ENCODE measurements around the gene NRP2.
A peak's percentile ranks its signal among the peaks of the same experiment; 100 is the strongest.

NRP2 gene

DNA sequence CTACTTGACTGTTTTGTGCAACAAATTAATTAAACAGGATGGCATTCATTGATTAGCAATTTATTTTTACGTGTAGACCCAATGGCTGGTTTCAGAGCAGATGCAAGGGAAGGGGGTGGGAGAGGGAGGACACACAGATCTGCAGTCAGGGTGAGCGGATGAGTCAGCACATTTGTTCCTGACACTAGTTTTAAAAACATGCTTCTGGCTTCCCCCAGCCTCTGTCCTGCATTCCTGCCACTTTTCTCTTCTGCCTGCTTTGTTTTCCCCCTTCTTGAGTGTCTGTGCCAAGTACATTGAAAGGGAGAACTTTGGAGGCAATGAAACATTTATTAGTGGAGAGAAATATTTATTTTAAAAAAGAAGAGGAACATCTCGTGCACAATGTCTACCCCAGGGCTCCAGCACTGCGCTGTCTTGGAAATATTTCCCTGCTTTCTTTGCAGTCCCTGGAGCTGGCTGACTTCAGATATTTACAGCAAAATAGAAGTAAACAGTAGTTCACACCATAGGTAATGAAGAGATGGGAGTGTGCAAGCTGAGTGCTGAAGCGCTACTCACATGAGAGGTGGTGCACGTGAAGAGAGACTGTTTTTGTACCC lies 52.2 kb downstream of the NRP2 start:
- DNase-seq: peak; percentile 45

DNA sequence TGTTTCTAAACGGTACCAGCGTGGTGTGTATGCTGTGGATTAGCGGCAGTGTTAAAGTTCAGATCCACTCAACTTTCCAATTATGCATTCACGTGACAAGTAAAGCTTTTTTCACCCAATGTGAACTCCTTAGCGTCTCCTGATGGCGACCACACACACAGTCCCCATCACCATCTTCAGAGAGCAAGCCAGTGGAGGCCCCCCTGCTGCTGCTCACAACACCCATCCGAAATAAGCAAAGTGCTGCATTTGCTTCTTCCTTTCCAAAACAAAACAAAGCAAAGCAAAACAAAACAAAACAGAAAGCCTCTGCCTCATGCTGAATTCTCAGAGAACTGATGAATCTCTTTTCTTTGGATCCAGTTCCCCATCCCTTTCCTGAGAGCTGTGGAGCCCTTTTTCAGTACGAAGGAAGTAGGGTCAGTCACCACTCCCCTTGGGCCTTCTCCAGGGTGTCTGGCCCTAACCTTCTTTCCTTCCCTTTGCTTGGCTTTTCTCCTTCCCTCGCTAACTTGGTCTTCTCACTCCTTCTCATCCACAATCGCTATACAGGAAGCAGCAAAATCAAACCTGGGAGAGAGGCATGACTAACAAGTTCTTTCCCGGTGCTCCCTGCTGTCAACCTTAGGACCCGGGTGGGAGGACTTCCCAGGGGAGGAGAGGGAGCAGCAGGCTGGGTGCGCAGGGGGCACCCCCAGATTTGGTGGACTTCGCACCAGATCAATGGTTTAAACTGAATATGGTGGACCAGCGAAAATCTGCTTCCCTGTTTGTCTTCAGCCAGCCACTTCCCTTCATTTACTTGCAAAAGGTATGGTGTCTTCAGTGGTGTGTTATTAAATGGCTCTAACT lies 56.0 kb downstream of the NRP2 start:
- no peak for DNase-seq

DNA sequence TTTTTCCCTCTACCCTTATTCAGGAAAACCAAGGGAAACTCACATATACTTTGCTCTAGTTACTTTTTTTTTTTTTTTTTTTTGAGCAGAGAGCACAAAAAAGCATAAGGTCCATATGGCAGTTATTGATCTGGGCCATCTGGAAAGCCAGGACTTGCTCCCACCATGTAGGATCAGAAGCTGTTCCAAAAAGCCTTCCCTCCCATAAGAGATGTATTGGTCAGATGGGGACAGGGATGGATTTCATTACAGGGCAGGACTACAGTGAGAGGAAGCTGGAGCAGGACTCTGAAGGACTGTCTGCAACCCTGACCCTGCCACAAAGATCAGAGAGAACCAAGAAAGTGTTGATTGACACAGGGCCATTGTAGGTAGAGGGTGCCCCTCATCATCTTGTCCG lies 57.3 kb downstream of the NRP2 start:
- DNase-seq: no peak

DNA sequence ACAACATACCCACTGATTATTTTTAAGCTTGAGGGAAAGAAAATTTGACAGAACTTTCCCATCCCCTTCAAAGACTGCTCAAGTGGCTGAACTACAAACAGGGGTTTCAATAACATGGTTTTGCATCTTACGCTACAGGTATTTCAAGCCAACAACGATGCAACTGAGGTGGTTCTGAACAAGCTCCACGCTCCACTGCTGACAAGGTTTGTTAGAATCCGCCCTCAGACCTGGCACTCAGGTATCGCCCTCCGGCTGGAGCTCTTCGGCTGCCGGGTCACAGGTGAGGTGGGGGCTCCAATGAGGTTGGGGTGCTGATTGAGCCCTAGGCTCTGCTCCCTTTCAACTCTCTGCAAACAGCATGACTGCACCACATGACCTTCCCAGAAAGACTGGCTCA lies 58.1 kb downstream of the NRP2 start:
- no peak for DNase-seq

DNA sequence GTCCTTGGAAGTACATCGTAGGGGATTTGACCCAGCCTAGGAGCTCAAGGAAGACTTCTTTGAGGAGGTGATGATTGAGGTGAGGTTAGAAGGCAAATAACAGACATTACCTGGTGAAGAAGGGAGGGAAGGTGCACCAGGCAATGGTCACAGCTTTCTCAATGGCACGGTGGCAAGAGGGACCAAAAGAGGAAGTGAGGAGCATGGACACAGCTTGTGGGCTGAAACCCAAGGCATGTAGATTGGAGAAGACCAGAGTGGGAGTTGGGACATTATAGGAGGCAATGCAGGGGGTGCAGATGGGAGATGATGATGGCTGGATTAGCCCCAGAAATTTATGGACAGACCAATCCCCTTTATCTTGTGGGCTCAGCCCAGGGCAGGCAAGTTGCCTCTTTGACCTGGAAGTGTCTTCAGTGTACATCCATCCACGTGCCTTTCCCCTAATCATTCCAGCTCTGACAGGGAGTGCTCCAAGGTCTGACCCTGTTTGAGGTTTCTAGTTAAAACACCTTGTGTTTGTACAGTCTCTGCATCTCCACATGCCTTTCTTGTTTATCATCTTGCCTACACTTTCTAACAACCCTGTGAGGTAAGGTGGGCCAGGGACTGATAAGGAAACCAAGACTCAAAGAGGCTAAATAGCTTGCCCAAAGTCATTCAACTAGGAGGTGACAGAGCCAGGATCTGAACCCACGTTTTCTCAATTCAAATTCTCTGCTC lies 59.1 kb downstream of the NRP2 start:
- no peak for DNase-seq

DNA sequence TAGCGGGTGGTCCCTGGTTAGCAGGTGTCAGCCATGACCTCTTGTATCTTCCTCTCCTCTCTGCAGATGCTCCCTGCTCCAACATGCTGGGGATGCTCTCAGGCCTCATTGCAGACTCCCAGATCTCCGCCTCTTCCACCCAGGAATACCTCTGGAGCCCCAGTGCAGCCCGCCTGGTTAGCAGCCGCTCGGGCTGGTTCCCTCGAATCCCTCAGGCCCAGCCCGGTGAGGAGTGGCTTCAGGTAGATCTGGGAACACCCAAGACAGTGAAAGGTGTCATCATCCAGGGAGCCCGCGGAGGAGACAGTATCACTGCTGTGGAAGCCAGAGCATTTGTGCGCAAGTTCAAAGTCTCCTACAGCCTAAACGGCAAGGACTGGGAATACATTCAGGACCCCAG lies 60.8 kb downstream of the NRP2 start:
- DNase-seq: no peak

DNA sequence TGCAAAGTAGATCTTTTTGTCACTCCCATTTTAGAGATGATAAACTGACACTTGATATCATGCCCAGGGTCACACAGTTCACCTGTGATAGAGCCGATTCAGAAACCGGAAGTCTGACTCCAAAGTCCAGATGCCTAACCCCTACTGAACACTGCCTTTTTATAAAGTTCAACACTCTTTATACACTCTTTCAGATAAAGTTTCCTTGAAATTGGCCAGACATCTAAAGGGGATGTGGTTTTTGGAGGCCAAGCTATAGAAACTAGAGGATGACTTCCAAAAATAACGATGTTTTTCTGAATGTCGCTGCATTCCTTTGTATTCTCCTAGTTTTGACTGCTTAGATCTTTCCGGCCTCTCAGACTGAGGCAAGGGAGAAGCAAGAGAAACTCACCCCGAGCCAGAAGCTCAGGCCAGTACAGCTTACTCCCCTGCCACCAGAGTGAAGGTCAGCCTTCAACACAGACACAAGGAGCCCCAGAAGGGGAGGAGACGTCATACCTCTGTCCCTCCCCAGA lies 61.8 kb downstream of the NRP2 start:
- DNase-seq: no peak

DNA sequence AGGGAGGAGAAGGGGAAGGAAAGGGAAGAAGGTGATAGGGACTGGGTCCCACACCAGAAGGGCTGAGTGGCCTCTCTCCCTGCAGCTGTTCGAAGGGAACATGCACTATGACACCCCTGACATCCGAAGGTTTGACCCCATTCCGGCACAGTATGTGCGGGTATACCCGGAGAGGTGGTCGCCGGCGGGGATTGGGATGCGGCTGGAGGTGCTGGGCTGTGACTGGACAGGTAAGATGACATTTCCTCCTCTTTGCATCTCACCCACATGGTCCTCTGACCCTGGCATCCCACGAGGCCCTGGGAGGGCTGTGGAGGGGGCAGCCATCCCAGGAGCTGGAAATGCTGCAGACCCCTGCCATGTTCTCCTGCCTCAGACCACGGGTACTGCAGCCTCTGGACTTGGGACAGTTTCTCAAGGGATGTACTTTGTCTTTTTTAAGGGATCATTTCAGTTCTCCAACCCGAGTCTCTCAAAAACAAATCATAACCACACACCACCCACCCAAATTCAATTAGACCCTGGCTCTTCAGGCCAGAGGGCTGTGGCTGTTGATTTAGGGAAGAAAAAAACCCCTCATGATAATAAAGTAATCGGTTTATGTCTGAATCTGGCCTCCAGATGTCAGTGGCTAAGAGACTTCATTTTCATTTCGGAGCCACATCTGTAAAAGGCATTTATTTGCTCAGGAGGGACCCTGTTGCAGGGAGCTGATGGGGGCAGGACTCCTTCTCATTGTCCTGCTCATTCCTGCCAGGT lies 63.5 kb downstream of the NRP2 start:
- DNase-seq: no peak

DNA sequence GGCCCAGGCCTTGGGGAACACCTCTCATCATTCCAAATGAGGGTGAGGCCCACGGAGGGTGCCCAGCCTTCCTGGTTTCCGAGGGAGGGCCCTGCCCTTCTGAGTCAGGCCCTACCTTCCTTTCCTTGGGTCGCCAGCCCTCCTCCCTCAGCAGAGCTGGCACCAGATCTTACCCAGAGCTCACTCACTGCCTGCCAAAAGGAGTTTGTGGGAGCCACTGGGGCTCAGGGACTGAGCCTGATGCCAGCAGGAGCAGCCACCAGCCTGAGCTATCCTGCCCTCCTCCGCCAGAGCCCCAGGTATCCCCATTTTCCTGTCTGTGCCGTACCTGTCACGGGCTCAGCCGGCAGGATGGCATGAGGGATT lies 64.1 kb downstream of the NRP2 start:
- DNase-seq: no peak

DNA sequence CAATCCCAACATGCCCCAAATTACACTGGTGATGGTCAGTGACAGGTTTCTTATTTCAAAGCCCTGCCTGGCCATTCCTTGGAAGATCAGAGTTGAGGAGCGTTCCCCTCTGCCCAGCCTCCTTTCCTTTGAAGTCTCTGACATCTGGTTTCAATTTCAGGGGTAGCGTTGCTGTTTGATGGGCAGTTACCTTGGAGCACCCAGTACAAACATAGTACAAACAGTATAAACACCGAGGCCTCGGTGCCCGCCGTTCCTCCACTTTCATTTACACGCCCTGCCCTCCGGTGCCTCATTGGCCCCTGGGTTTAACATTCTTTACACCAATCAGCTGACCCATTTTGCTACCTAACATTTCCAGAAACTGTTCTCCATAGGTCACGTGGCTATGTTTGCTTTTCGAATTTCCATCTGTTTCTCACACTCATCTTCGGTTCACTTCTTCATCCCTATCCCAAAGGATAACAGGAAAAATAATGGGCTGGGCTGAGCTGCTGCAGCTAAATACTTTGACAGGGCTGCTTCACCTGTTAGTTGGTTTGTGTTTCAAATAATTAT lies 65.6 kb downstream of the NRP2 start:
- peak; percentile 47 for DNase-seq

DNA sequence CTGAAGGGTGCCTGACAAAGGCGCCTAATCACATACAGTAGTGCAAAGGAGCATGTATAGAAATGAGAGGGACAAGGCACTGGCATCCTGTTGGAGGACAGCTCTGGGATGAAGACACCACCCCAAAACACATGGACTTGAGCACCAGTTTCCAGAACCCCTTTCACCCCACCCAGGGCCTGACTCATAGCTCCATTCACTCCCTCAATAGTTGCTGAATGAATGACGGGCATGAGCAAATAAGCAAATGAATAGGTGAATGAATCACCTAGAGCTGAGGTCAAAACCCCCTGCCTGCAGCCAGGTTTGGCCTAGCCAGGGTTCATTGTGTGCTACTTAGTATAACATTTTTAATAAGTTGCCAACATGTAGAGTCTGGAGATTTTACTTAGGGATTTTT lies 66.3 kb downstream of the NRP2 start:
- no peak for DNase-seq

DNA sequence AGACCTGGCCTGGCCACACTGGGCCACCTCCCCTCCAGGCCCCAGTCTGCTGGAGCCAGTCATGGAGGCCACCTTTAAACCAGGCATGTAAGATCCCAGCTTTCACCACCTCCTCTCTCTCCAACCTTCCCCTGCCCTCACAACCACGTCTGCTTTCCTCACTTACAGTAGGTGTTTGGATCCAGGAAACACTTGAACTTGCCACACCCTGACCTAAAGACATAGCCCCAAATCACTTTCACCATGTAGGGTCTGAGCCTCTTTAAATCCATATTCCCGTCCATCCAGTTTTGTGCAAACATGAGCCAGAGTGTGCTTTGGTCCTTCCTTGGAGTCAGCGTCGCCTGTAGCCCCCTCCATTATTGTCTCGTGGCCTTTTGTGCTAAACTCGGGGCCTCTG lies 66.8 kb downstream of the NRP2 start:
- DNase-seq: no peak

DNA sequence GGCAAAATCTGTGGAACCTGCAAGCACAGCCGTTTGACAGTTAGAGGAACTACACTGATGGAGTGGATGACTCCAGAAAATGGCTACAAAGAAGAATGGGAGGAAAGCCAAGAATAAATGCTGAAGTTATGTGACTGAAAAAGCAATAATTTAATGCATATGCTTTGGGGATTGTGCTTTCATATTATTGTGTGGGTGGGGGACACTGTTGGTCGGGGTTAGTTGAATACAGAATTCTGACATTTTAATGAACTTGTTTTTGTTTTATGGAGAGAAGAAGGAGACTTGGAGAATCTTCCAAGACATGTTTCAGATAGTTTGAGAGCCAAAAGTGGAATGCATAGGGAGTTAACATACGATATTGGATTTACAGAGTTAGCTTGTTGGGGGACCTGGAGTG lies 68.5 kb downstream of the NRP2 start:
- no peak for DNase-seq

DNA sequence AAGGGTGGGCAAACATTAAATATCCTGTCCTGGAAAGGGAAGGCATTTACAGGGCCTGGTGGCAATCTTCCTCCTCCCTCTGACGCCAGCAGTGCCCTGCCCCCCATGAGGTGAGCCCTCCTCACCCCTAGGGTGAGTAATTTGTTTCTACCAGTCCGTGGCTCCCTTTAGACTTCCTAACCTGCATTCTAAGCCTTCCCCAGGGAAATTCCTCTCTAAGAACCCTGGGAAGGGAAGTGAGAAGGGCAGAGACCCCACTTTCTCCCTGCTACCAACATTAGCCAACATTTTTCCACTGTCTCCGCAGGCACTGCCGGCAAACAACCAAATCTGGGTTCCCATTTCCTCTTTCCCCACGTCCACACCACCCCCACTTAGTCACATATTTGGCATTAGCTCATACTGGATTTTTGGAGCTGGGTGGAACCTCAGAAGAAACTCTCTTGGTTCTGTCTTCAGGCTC lies 69.3 kb downstream of the NRP2 start:
- DNase-seq: no peak

DNA sequence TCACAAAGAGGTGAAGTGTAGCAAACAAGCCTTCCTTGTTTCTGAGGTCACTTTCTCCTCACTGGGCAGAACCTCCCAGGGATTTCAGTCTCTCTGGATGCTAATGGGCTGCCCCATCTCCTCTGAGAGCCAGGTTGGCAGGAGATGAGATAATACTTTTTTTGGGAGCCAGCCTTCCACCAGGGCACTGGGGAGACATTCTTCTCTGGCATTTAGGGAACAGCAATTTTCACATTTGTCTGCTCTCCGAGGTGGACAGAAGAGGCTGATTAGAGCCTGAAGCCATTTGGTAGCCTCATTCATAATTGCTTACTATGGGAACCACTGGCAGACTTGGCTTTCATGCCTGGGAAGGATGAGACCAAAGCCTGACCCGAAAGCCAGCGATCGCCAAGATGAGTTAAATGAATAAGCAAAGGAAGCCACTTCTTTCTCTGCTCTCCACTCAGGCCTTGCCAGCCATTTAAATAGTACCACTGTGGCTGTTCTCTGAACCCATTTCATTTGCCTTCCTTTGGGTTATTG lies 70.1 kb downstream of the NRP2 start:
- DNase-seq: no peak

DNA sequence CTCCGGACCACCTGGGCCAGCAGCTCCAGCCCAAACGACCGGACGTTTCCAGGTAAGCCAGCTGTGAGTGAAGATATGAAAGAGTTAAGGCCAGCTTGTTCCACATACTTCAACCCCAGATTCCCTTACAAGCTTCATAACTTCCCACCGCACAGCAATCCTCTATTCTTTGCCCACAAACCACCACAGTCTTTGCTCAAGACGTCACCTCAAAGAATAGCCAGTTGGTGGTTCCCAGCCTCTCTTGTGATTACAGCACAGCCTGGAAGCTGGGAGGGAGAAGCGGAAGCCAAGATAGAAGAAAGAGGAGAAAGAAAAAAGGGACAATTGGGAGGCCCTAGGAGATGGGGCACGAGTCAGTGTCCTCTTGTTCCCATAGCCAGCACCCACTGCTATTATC lies 70.6 kb downstream of the NRP2 start:
- no peak for DNase-seq

DNA sequence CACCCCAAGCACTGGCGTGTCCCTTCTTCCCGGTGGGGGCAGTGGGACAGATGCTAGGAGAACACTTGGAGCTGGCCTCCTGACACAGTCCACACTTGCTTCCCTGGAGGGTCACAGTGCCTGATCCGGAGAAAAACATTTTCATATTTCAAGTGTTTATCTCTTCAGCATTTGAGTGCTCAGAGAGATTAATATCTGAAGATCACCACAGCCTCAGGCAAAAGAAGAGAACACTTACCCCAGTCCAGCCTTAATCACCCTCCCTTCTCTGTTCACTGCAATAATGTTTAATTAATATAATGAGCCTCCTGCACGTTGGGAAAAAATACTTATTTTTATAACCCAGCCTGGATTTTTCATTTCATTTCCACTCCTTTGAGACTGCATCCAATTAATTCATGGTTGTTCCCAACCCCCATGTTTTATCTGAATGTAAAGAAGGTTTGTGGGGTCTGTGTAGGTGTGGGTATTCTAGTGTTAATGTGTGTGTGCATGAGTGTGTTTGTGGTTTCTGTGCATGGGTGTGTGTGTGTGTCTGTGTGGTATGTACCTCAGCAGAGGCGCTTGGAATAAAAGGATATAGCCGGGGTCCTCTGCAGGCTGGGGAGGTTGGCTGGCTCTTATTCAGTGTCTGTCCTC lies 72.1 kb downstream of the NRP2 start:
- no peak for DNase-seq

DNA sequence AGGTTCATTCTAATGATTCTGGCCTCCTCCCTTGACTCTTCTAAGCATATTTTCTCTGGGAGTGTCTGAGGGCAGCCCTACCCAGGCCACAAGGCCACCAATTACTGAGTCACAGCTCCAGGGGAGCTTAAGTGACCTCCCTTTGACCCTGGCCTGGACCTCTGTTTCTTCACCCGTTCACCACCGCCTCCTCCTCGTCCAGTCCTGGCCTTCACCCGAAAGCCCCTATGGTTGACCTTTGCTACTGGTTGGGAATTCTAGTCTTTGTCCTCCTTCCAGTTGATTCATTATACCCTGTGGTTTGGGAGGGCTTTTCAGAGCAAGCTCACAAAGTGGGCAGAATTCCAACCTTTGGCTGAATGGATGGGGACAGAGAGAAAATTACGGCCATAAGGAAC lies 72.6 kb downstream of the NRP2 start:
- no peak for DNase-seq

DNA sequence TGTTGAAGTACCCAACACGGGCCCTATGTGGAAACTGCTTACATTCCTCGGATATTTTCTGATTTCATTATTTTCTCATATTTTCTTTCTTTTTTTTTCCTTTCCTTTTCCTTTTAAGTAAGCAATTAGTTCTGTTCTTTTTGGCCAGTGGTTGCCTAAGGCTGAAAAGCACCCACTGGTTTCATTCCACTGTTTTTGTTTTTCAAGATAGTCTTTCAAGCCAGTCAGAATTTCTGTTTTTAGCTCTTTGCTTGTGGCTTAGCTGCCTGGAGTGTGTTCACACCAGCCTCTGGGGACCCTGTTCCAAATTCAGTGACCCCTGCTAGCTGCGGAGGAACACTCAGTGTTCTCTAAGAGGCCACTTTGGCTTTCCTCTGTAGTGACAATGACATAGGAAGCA lies 73.6 kb downstream of the NRP2 start:
- no peak for DNase-seq

DNA sequence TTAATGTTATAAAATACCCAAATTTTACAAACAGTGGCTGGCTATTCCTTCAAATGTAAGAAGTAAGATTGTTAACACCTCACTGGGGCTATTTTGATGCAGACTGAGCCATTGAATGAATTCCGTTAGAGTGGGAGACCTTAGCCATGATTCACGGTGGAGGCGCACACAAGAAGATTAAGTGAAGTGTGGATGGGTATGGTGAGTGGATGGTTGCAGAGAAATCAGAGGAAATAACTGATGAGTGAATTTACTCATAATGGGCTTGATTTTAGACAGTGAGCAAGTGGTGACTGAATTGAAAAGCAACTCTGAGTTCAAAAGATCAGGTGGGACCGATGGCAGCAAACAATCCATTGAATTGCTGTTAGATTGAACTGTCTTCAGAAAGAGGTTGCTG lies 75.0 kb downstream of the NRP2 start:
- no peak for DNase-seq

DNA sequence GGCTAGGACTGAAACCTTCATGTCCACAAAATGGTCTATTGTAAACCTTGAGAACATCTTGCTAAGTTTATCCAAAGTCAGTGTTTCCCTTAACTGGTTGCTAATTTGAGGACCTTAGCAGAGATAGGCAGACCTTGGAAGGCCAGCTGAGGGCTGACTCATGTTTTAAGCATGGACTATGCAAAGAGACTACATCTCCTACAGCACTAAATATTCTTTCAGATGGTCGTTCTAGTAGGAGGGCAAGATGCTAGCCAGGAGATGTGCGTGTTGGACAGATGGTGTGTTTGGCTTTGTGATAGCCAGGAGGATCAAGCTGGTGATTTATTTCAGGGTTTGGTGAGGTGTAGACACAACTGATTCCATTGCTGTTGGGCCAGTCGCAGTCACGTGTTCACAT lies 75.8 kb downstream of the NRP2 start:
- DNase-seq: no peak

DNA sequence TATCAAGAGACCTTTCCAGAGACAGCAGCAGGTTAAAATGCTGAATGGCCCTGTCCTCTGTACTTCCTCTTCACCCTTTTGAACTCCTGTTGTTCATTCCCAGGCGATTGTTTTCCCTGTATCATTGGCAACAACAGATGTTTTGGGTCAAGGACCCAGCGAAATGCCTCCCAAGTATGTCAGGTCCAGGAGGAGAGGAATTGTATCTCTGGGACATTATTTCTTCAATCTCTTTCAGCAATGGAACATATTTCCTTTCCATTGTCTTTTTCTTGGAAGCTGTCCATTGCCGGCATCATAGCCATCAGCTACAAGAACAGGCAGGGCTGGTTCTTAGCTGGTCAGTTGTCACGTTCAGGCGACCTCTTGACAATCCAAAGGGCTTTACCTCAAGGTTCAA lies 76.2 kb downstream of the NRP2 start:
- no peak for DNase-seq

Measured in NCI-H510A treated with DMSO at 0.1 percent for 48 hours (cell line).